Lower lobe of right lung (tissue), 2 donors: Measurements from ENCODE around the gene KCTD16. TPM values are rescaled to one million over a fixed set of nuclear protein-coding genes. Genes with fewer than 3 reads are reported as not detected.

Experiments used
- ATAC-seq, 2 donors: fragments of 200-7000 bp; cut with Tn5 transposase; one replicate each; pipeline ENCODE4 v1.9.1; 2020 to 2022; ENCODE audit warnings: mild to moderate bottlenecking in 2 of 2, moderate library complexity in 2 of 2
- DNase-seq: peaks from one replicate; pipeline ENCODE4 v3.0.0-alpha.2; 2020
- H3K27ac ChIP-seq: fragments of 200-600 bp; one replicate; pipeline ENCODE4 v1.8.0; 2022
- H3K27me3 ChIP-seq: fragments of 200-600 bp; one replicate; pipeline ENCODE4 v1.8.0; 2022; ENCODE audit warnings: low read depth
- H3K36me3 ChIP-seq: fragments of 200-600 bp; one replicate; pipeline ENCODE4 v1.8.0; 2022; ENCODE audit warnings: mild to moderate bottlenecking
- H3K4me1 ChIP-seq: fragments of 200-600 bp; one replicate; pipeline ENCODE4 v1.8.0; 2022
- H3K4me3 ChIP-seq: fragments of 200-600 bp; one replicate; pipeline ENCODE4 v1.8.0; 2022; ENCODE audit warnings: mild to moderate bottlenecking
- H3K9me3 ChIP-seq: fragments of 200-600 bp; one replicate; pipeline ENCODE4 v1.8.0; 2022
- CTCF ChIP-seq: fragments of 200-600 bp; IDR thresholded peaks from one replicate; pipeline ENCODE4 v1.8.0; 2022; ENCODE audit warnings: antibody characterized with exemption, mild to moderate bottlenecking
- intact Hi-C: fragments of 100-400 bp; cut with DNase I; formaldehyde crosslinking; loops from one replicate; pipeline ENCODE4 v1.11.0; 2022
- total RNA-seq: library from RNA; stranded (reverse); fragmentation: NEBNext Ultra II Directional; extraction: Animal tissue kit (Norgen Biotek cat#: 25700); gene quantifications from one replicate; pipeline ENCODE4 v1.2.1, GENCODE V29; 2021
- donor health status: DM: no; HTN: yes; CAD: no; lungs with severe emphysema.

The KCTD16 gene
- total RNA-seq, 1 donor from 2014 or later = 2.5 TPM

- TF ChIP-seq CTCF = no peak
- no peak overlapping the region for H3K27ac ChIP-seq
- no peaks in the 10 kb centered on the region for H3K9me3 ChIP-seq
- no peaks in the 10 kb centered on the region for H3K36me3 ChIP-seq
- ATAC-seq (peak in 1 of 2 donors; percentile 47), DNase-seq (no peak)
- H3K4me1 ChIP-seq = no peaks in the 10 kb centered on the region
- no peaks in the 10 kb centered on the region for H3K27me3 ChIP-seq
- intact Hi-C loops = no loop called here
- H3K4me3 ChIP-seq = no peak overlapping the region
These were observed 250.7 kb downstream of the KCTD16 start for GRCh38 chr5:144421411-144421810.

DNA sequence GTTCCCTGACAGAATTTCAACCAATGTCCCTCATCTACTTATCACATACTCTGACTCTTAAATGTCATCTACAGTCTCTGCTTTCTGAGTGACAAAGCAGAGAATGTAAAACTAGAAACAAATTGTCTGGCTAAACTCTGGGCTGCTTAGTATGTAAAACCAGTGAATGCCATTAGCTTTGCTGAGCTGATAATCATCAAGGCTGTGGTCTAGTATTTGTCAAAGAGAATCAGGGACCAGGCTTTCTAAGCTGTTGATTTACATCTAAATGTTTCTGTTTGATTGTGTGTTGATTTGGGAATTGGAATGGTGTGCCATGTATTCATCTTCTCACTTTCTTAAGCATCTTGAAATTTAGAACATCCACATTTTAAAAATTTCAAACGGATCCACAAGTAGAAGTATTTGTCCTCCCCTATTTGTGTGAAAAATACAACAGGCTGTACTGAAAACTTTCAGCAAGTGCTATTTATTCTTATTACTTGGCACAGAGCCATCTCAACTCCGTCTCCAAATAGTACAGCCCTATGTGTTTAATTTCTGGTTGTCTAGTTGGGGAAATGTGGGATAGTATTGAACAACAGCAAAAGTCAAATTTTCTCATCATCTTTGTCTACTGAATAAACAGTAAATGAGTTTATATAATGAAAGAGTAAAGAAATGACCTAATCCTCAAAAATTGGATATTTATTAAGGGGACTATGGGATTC is 251.5 kb downstream of the KCTD16 start:
- TF ChIP-seq CTCF = no peak
- H3K9me3 ChIP-seq = no peaks in the 10 kb centered on the region
- H3K27me3 ChIP-seq = no peaks in the 10 kb centered on the region
- H3K4me1 ChIP-seq = no peaks in the 10 kb centered on the region
- no peaks in the 10 kb centered on the region for H3K36me3 ChIP-seq
- no peak overlapping the region for H3K27ac ChIP-seq
- H3K4me3 ChIP-seq = no peak overlapping the region
- ATAC-seq (no peak), DNase-seq (no peak)
- intact Hi-C loops = no loop called here

DNA sequence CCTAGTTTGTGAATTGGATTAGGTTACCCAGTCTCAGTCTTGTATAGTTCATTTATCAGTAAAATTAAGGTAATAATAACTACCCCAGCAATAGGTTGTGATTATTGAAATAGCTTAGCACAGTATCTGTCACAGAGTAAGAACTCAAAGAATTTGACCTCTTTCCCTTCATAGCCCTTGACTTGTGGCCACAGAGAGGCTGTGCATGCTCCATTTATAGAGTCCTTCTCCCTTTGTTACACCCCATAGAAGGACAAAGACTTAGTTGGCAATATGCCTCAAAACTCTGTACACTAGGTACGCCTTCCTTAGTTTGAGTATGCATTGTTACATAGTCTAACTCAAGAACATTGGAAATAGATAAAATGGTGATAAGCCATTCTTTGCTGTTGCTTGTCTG is 257.2 kb downstream of the KCTD16 start:
- no peaks in the 10 kb centered on the region for H3K36me3 ChIP-seq
- DNase-seq (no peak), ATAC-seq (no peak)
- no peaks in the 10 kb centered on the region for H3K4me1 ChIP-seq
- TF ChIP-seq CTCF = no peak
- intact Hi-C loops = no loop called here
- H3K9me3 ChIP-seq = no peaks in the 10 kb centered on the region
- no peak overlapping the region for H3K4me3 ChIP-seq
- no peaks in the 10 kb centered on the region for H3K27me3 ChIP-seq
- H3K27ac ChIP-seq = no peak overlapping the region

DNA sequence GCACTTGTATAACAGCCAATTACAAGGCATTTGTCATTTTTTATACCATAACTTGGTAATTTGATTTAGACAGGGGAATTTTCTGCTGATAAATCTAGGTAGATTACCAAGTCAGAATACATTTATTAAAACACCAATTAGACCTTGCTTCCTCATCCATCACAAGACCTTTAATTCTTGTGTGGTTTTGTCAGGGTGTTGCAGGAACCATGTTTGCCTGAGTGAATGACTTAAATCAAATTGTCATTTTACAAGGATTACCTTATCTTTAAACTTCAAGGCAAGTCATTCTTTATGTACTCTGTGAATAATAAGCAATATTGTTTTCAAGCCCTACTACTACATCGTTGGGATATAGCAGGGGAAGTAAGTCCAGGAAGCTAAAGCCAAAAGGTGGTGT is 257.7 kb downstream of the KCTD16 start:
- no peak for TF ChIP-seq CTCF
- no peaks in the 10 kb centered on the region for H3K36me3 ChIP-seq
- H3K4me3 ChIP-seq = no peak overlapping the region
- ATAC-seq (no peak), DNase-seq (no peak)
- no peak overlapping the region for H3K27ac ChIP-seq
- intact Hi-C loops = no loop called here
- H3K27me3 ChIP-seq = no peaks in the 10 kb centered on the region
- no peaks in the 10 kb centered on the region for H3K4me1 ChIP-seq
- no peaks in the 10 kb centered on the region for H3K9me3 ChIP-seq

- intact Hi-C loops = no loop called here
- no peak for TF ChIP-seq CTCF
These were observed 258.7 kb downstream of the KCTD16 start for GRCh38 chr5:144429405-144429804.

More at GRCh38 chr5:144429405-144429804, 258.7 kb downstream of the KCTD16 start:
- H3K27me3 ChIP-seq = no peaks in the 10 kb centered on the region
- no peaks in the 10 kb centered on the region for H3K9me3 ChIP-seq
- DNase-seq (no peak), ATAC-seq (no peak)
- H3K4me1 ChIP-seq = no peaks in the 10 kb centered on the region
- H3K4me3 ChIP-seq = no peak overlapping the region
- H3K27ac ChIP-seq = no peak overlapping the region
- H3K36me3 ChIP-seq = no peaks in the 10 kb centered on the region
